ENCODE data around the gene PIM1. TPM values are rescaled to one million over a fixed set of nuclear protein-coding genes. Genes with fewer than 3 reads are reported as not detected.
"Not testable (repeated sequence)": the region's sequence is repeated elsewhere in the genome, so short reads cannot be mapped to it uniquely, and the experiment has no call there.

PIM1 gene
- total RNA-seq, 4 donors from 2014 or later = 5.0 to 23.0 (median 13.0) TPM

GRCh38 chr6:37125774-37126492, 44.0 kb upstream of the PIM1 start:
- intact Hi-C loops (cut with DNase I; ENCODE audit: low total_unique reads) = no loop called here

GRCh38 chr6:37126493-37126958, 43.4 kb upstream of the PIM1 start:
- intact Hi-C loops (cut with DNase I; ENCODE audit: low total_unique reads) (no loop called here), in situ Hi-C loops (cut with MboI; ENCODE audit: low sequenced_read_pairs in 4 of 4) (no loop called here)
- peaks cover 21 to 29% of the 10 kb centered on the region in 2 donors for H3K4me1 ChIP-seq
- no peaks in the 10 kb centered on the region for H3K27me3 ChIP-seq
- TF ChIP-seq CTCF (IDR thresholded peaks at IDR 0.05 in 4 of 5, conservative IDR thresholded peaks at IDR 0.05 in 1 of 5) (no peak), POLR2A (IDR thresholded peaks at IDR 0.05) (no peak)
- DNase-seq (no peak), ATAC-seq (no peak)
- H3K36me3 ChIP-seq = no peaks in the 10 kb centered on the region
- H3K9me3 ChIP-seq = no peaks in the 10 kb centered on the region
- no peak overlapping the region for H3K4me3 ChIP-seq
- H3K27ac ChIP-seq = no peak overlapping the region

More at GRCh38 chr6:37125774-37126492, 44.0 kb upstream of the PIM1 start:
- DNase-seq = no peak
- Histone ChIP-seq H3K36me3 (no peaks in the 10 kb centered on the region), H3K4me1 (peaks cover 19 to 27% of the 10 kb centered on the region in 2 donors), H3K27me3 (no peaks in the 10 kb centered on the region), H3K4me3 (no peak overlapping the region), H3K9me3 (no peaks in the 10 kb centered on the region), H3K27ac (no peak overlapping the region)
- in situ Hi-C loops (cut with MboI; ENCODE audit: low sequenced_read_pairs in 4 of 4) = no loop called here
- no peak for TF ChIP-seq POLR2A (IDR thresholded peaks at IDR 0.05)
- ATAC-seq = no peak

DNA sequence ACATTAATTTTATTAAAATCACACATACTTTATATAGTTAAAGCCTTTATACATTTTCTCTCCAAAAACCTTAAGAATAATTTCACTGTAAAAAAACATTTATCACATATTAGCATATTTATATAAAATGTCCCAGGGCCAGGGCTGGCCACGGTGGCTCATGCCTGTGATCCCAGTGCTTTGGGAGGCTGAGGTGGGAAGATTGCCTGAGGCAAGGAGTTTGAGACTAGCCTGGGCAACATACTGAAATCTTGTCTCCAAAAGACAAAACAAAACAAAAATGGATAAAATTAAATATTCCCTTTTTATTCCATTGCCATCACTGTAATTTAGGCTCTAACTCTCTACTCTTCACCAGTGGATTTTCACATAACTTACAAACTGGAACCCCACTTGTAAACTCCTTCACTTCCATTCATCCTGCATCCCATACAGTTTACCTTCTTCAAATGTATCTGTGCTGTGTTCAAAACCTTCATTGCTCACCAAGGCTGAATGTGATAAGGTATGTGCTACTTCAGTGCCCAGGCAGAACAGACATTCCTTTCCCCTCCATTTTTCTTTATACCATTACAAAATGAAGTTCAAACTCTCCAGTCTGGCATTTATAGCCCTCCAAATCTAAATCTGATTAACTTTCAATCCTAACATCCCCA, 42.9 kb upstream of the PIM1 start:
- in situ Hi-C loops (cut with MboI; ENCODE audit: low sequenced_read_pairs in 4 of 4) (no loop called here), intact Hi-C loops (cut with DNase I; ENCODE audit: low total_unique reads) (no loop called here)
- H3K4me1 ChIP-seq = peaks cover 27 to 35% of the 10 kb centered on the region in 2 donors

DNA sequence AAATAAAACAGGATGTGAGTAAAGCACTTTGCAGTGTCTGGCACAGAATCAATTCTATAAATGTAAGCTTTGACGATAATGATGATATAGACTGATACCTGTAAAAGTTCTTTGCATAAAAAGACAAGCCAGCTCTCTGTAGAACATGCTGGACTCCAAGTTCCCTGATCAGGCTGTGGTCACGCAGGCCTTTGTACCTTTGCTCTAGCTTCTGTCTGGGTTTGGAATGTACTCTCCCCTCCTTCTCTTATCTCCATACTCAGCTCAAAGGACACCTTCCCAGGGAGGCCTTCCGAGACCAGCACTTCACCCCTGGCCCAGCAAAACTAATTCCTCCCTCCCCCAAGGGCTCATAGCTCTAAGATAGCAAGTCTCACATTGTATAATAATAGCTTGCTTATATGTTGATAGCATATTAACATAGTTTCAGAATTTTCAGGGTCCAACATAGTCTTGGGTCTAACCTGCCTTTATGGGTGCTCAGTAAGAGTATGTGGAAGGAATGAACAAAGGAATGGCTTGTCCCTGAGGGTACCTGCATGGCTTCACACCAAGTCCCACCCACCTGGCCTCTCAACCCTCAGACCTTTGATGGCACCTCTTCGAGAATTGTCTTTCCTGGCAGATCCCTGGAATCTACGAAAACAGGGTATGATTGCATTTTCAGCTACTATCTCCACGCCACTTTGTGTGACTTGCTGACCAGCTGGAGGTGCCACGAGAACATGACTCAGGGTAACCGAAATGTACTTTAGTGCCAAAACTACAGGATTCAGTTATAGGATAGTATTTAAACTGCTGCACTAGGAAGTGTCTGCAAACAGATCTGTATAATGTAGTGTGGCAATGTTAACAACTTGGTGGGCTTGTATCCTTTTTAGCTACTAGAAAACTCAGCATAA, 41.7 kb upstream of the PIM1 start:
- TF ChIP-seq POLR2A (IDR thresholded peaks at IDR 0.05) (no peak), CTCF (IDR thresholded peaks at IDR 0.05 in 4 of 5, conservative IDR thresholded peaks at IDR 0.05 in 1 of 5) (no peak)
- Histone ChIP-seq H3K4me3 (no peak overlapping the region), H3K4me1 (peaks cover 27 to 43% of the 10 kb centered on the region in 2 donors), H3K27ac (peak overlapping the region; percentile 71 to 95 (median 92)), H3K36me3 (no peaks in the 10 kb centered on the region), H3K27me3 (no peaks in the 10 kb centered on the region), H3K9me3 (no peaks in the 10 kb centered on the region)
- in situ Hi-C loops (cut with MboI; ENCODE audit: low sequenced_read_pairs in 4 of 4) = no loop called here
- ATAC-seq (peak; percentile 23 to 41), DNase-seq (peak; percentile 36 to 41)
- intact Hi-C loops (cut with DNase I; ENCODE audit: low total_unique reads) = no loop called here

More for the DNA sequence above, 42.9 kb upstream of the PIM1 start:
- H3K4me3 ChIP-seq = no peak overlapping the region
- TF ChIP-seq CTCF (IDR thresholded peaks at IDR 0.05 in 4 of 5, conservative IDR thresholded peaks at IDR 0.05 in 1 of 5) = no peak
- DNase-seq (no peak), ATAC-seq (no peak)
- no peaks in the 10 kb centered on the region for H3K9me3 ChIP-seq
- no peak overlapping the region for H3K27ac ChIP-seq
- no peaks in the 10 kb centered on the region for H3K36me3 ChIP-seq
- no peaks in the 10 kb centered on the region for H3K27me3 ChIP-seq

DNA sequence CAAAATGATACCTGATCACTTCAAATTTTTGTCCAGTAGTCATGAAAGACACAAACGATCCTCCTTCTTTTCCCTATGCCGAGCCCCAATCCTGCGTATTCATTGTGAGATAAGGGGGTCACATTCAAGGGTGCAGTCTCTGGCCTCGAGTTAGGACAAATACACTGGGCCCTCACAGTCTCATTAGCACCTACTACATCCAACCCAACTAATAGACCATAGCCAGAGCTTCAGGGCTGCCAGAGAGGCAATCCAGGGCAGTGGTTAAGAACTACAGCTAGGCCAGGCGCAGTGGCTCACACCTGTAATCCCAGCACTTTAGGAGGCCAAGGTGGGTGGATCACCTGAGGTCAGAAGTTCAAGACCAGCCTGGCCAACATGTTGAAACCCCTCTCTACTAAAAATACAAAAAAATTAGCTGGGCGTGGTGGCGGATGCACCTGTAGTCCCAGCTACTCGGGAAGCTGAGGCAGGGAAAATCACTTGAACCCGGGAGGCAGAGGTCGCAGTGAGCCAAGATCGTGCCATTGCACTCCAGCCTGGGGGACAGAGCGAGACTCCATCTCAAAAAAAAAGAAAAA, 41.0 kb upstream of the PIM1 start:
- H3K27me3 ChIP-seq; intact Hi-C loops (cut with DNase I; ENCODE audit: low total_unique reads); H3K4me3 ChIP-seq; in situ Hi-C loops (cut with MboI; ENCODE audit: low sequenced_read_pairs in 4 of 4); H3K36me3 ChIP-seq; ATAC-seq; DNase-seq; H3K9me3 ChIP-seq: not testable (repeated sequence)
- Histone ChIP-seq H3K27ac (peak overlapping the region; percentile 71 to 95 (median 92)), H3K4me1 (peaks cover 32 to 45% of the 10 kb centered on the region in 2 donors)

Measured in gastrocnemius medialis (tissue), 4 donors.